Left renal pelvis (tissue), 4 donors: Measurements from ENCODE around the gene LRRC19. TPM values are rescaled to one million over a fixed set of nuclear protein-coding genes. Genes with fewer than 3 reads are reported as not detected.

ENCODE experiments used
- DNase-seq, 4 donors: peaks; one replicate each; pipeline ENCODE4 v3.0.0-alpha.2; 2013; ENCODE audit warnings: low read depth in 4 of 4, low spot score in 3 of 4
- polyA plus RNA-seq, 4 donors: library from polyadenylated mRNA; unstranded; fragments of 120-200 nt; gene quantifications; one replicate each; pipeline ENCODE4 v1.2.1, GENCODE V29; 2013; ENCODE audit not compliant: insufficient read length in 4 of 4

LRRC19 gene
- polyA plus RNA-seq, 4 donors: 0.38 to 15.6 (median 14.5) TPM

DNA sequence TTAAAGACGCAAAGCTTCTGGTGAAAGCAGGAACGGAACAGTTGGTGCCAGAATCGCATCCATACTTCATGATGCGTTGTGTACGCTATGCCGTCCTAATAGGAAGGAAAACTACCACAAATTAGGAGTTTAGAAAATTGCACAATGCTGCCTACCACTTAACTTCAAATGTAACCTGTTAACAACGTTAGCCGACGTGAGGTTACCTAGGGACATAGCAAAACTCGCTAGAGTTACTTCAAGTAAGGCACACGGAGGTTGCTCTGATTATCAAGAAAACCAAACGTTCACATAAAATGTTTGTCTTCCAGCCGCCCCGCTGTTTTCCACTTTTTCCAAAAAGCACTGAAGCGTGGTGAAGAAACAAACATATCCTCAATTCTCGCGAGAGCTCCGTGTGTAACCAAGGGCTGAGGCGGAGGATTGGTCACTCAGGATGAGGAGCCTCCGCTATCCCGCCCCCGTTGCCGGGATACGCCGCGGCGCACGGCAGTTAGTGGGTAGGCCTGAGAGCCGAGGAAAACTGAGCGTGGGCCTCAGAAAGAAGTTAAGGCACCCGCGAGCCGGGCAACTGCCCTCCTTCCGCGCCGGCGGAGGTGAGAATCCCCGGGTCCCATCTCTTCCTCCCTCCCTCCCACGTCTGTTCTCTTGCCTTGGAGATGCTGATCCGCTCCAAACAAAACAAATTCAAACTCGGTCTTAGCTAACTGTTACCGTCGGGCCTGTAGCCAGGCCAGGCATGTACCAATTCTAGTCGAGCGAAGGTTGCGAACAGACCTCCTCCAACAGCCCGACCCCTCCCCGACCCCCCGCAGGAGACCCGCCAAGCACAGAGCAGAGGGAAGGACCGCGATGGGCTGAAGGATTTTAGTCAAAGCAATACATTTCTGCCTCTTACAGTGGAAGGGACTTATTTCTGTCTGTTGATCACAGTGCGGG lies 49.3 kb downstream of the LRRC19 start, which contains the start of gene IFT74:
TSS of gene IFT74 (plus strand) at position 492 of the 939 bp plus-strand sequence. CDS start 5,556 bp downstream, outside the sequence.
- DNase-seq: peak; percentile 93 to 99 (median 98)

DNA sequence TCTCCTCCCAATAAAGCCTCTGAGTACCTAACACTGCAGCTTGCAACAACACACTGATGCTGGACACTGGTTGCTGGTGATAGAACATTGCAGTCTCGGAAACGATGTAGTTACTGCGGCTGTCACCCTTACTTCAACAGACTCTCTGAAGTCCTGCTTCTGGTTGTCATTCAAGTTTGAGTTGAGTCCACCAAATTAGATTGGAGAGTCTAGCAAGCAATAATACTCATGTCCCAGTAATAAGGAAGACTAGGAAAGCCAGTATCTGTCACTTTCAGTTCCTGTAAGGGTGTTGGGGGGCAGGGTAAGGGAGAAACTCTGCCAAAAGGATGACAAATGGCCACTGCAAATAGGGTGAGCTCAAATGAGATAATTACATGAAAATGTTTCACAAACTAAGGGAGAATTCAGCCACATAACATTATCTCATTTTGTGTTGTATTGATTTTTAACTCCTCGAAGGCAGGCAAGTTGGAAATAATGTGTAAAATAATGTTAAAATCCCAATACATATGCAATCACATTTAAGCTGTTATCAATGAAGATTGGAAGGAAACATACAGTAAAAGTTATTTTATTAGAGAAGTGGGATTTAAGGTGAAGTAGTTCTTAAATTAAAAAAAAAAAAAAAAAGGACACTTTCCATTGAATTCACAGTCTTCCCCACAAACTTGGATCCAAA lies 50.1 kb downstream of the LRRC19 start:
- DNase-seq: no peak

DNA sequence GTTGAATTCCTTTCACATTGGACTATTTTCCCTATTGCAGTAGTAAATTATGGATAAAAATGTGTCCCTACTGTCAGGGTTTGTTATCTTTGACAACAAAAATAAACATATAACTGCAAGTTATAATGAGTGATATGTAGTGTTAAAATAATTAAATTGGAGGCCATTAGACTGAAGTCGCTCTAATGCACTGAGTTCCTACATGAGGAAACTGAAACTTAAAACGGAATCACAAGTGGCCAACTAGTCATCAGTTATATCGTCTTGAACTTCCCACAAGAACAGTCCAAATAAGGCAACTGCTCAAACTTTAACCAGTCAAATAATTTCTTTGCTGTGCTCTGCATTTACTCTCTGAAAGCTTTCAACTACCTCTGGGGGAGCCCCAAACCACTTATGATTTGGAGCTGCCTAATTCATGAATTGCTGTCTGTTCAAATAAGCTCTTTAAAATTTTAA lies 51.4 kb downstream of the LRRC19 start:
- no peak for DNase-seq

DNA sequence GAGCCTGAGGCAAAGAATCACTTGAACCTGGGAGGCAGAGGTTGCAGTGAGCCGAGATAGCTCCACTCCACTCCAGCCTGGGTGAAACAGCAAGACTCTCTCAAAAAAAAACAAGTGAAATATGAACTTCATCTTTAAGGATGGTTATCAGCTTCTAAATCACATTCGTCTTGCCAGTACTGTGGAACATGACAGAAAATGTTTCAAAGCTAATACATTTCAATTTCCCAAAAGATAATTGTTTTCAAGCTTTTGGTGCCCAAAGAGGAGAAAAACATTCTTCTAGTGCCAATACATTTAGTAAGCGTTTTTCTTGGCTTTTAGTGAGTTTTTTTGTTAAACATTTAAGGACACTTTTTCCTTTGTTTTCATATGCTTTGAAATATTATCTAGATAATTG lies 53.7 kb downstream of the LRRC19 start:
- no peak for DNase-seq

DNA sequence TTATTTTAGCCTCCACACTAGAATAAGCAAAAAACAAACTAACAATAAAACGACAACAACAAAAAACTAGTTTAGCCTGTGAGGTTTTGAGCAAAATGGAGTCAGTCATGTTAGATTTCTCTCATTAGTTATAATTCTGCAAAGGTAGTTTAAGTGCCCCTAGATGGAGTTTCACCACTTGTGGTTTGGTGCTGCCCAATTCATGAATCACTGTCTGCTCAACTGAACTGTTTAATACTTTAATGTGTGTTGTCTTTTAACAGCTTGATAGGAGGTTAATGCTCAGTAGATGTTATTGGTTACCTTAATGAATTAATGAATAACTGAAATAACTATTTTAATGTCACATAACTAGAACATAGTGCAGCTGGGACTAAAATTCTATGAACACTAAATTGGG lies 55.0 kb downstream of the LRRC19 start:
- no peak for DNase-seq

DNA sequence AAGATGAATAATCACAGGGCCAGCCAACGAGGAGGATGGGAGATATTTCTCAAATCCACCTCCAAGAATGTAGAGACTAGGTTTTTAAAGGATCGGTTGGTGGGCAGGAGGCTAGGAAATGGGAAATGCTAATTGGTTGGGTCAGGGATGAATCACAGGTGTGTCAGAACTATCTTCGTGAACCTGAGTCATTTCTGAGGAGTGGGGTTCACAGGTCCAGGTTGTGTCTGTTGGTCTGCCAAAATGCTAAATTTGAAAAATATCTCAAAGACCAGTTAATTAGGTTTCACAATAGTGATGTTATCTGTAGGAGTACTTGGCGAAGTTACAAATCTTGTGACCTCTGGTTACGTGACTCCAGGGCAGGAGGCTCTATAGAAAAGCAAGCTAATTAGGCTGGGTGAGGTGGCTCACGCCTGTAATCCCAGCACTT lies 55.8 kb downstream of the LRRC19 start:
- DNase-seq: no peak

DNA sequence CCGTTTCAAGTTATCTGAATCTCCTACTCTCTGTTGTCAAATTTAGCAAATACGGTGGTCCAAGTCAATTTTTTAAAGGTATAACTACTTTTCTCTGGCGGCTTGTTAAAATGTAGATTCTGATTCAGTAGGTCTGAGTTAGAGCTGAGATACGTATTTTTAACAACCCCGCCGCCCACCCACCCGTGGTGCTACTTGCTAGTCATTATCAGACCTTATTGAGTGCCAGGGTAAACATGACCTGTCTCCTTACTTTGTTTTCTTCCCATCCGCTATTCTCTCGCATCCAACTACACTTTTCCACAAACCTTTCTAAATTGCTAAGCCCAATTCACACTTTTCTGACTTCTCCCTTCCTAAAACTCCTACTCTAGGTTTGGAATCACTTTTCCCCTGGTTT lies 57.7 kb downstream of the LRRC19 start:
- DNase-seq: no peak

DNA sequence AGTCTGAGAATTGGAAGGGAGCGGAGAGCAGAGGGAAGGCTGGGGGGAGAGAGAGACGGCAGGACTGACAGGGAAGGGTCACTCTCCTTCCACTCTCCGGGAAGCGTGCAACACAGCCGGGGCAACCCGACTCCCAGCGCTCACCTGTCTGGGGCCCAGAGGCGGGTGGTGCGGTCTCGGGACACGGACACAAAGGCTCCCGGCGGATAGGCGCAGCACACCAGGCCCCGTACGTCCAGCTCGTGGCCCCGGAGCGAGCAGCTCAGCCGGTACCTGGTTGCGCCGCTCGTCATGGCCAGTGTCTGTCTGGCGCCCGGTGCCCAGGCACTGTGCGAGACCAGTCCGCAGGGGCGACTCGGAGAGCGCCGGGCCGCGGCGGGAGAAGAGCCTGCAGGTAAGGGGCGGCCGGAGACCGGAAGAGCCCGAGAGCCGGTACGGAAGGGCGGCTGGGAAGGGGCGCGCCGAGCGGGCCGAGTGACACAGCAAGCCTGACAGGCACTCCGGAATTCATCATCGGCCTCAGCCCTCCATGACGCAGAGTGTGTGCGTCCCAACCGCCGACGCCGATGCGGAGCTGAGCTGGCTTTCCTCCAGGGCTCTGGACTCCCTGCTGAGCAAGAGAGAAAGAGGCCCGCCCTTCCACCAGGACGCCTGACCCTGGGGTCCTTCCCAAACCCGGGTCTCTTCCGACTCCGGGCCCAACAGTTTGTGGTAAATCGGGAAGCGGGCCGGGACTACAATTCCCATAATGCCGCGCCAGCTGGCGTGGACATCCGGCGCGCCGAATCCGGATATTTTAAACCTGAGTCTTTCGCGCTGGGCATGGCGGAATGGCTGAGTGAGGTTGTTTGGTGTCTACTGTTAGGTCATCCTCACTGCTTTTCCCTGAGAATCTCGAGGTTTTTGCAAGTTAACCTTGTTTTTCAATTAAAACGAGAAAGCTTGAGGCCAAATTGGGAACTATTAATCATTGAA lies 58.4 kb downstream of the LRRC19 start, which contains the start of gene PLAA:
TSS of gene PLAA (minus strand) at position 490 of the 975 bp plus-strand sequence. CDS start at position 293, 197 bp downstream.
- peak; percentile 83 to 88 (median 85) for DNase-seq

DNA sequence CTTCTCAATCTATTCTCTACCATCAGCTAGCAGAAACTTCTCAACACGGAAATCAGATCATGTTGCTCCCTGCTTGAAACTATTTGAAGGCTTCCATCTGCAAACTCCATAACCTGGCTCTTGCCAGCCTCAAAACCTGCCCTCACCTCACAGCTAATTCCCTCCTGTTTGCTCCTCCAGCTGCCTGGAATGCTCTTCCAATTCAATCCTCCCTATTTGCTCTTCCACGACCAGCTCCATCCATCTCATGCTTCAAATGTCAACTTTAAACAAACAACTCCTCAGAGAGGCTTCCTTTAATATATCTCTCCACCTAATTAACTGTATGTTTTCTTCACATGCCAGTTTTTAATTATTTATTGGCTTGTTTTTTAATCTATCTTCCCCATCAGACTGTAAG lies 59.9 kb downstream of the LRRC19 start:
- DNase-seq: no peak

Other genes with a start within 250 kb of the LRRC19 start
- 10 to 100 TPM; 22.8 to 52.0 (median 42.1) TPM for gene CAAP1, start 112.9 kb downstream of the LRRC19 start, polyA plus RNA-seq
- gene PLAA, start 58.4 kb downstream of the LRRC19 start, polyA plus RNA-seq: 10 to 100 TPM; 33.8 to 51.9 (median 45.9) TPM
- 10 to 100 TPM; 24.0 to 50.1 (median 41.7) TPM for gene IFT74, start 49.3 kb downstream of the LRRC19 start, polyA plus RNA-seq
- 10 to 100 TPM; 29.3 to 54.5 (median 36.2) TPM for gene TEK, start 103.6 kb upstream of the LRRC19 start, polyA plus RNA-seq